ENCODE results near the gene PPP2R2D.
A peak's percentile ranks its signal among the peaks of the same experiment; 100 is the strongest.

The PPP2R2D gene

DNA sequence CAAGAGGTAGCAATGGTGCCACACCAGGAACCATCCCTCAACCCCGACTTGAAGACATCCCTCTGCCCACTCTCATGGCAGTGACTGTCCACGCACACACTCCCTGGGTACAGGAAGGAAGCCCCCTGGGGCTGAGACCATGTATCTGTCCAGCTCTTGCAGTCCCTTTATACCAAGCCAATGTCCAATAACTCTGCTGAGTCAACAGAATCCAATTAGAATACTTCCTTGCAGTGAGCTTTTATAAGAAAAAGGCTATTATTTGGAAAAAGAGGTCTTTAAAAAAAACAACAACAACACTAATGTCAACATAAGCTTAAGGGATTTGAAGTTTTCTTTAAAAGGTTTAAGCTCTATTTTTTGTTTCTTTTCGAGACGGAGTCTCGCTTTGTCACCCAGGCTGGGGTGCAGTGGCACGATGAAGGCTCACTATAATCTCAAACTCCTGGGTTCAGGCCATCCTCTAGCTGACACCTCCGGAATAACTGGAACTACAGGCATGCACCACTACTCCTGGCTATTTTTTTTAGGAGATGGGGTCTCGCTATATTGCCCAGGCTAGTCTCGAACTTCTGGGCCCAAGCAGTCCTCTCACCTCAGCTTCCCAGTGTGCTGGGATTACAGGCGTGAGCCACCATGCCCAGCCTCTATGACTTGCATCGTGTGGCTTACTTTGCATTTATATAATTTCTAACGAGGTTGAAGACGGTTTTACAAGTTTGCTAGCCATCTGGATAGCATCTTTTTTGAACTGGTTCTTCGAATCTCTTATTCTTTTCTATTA, 73.4 kb downstream of the PPP2R2D start:
- H2BK15ac ChIP-seq (ENCODE audit: low read length), result no peak overlapping the region
- H3K27me3 ChIP-seq (ENCODE audit: control insufficient read depth in 3 of 3, insufficient read depth in 3 of 3, low read depth in 1 of 3, low read length in 3 of 3), result no peaks in the 10 kb centered on the region
- H4K8ac ChIP-seq (ENCODE audit: low read depth, low read length), result no peak overlapping the region
- H3K14ac ChIP-seq (ENCODE audit: low read length), result no peak overlapping the region
- H3K4me2 ChIP-seq (ENCODE audit: insufficient read depth, low read length, poor library complexity, severe bottlenecking), result no peak overlapping the region
- H3K79me1 ChIP-seq (ENCODE audit: low read depth, low read length), result peaks cover 10% of the 10 kb centered on the region
- H4K91ac ChIP-seq (ENCODE audit: low read depth, low read length, poor library complexity), result no peak overlapping the region
- no peak overlapping the region for H2AK5ac ChIP-seq (ENCODE audit: low read depth, low read length)
- peaks cover 0 to under 1% of the 10 kb centered on the region in 2 donors for H3K4me1 ChIP-seq (ENCODE audit: control insufficient read depth in 2 of 2, insufficient read depth in 1 of 2, low read depth in 1 of 2, low read length in 2 of 2)
- H3K23ac ChIP-seq (ENCODE audit: low read depth, low read length, poor library complexity), result no peak overlapping the region
- no peak overlapping the region for H2AFZ ChIP-seq (ENCODE audit: low read length)
- no peak overlapping the region for H3K4ac ChIP-seq (ENCODE audit: low read length)
- peaks cover 16 to 57% of the 10 kb centered on the region in 2 donors for H3K36me3 ChIP-seq (replicated peaks in 1 of 2; ENCODE audit: control insufficient read depth in 2 of 2, insufficient read depth in 2 of 2, low read length in 2 of 2)
- peaks cover 0 to 1% of the 10 kb centered on the region in 2 donors for H3K9me3 ChIP-seq (replicated peaks in 1 of 2; ENCODE audit: control insufficient read depth in 2 of 2, insufficient read depth in 1 of 2, low read depth in 1 of 2, low read length in 2 of 2)
- H2BK12ac ChIP-seq (ENCODE audit: low read length), result no peak overlapping the region
- no peak overlapping the region for H3K27ac ChIP-seq (replicated peaks; ENCODE audit: low read length)
- no peak overlapping the region for H2BK120ac ChIP-seq (ENCODE audit: low read depth, low read length)
- H3K9ac ChIP-seq (ENCODE audit: low read depth, low read length, poor library complexity), result no peak overlapping the region
- H3K4me3 ChIP-seq (ENCODE audit: low read length in 2 of 2), result no peak overlapping the region
- DNase-seq (ENCODE audit: low spot score), result no peak
- H2BK5ac ChIP-seq (ENCODE audit: low read length), result no peak overlapping the region
- WGBS, 2 donors (ENCODE audit: extremely low coverage in 2 of 2, insufficient read length in 2 of 2, insufficient replicate concordance in 1 of 2), result no CpG with 5 or more reads among the region's 14 CpGs
- no peak overlapping the region for H3K18ac ChIP-seq (ENCODE audit: low read length)

DNA sequence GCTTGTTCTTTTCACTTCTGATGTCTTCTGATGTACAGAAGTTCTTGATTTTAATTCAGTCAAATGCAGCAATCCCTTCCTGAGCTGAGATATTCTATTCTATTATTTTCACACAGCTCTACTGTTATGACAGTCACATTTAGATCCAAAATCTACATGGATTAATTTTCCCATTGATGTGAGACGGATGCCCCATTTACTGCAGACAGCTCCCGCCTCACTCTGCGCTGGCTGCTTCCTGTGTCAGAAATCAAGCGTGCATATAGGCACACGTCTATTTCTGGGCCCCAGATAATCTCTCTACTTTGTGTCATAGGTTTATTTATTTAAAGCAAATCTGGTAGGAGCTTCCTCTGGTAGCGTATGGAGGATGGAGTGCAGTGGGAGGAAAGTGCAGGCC, 74.2 kb downstream of the PPP2R2D start:
- Histone ChIP-seq H3K4ac (ENCODE audit: low read length) (no peak overlapping the region), H3K27me3 (ENCODE audit: control insufficient read depth in 3 of 3, insufficient read depth in 3 of 3, low read depth in 1 of 3, low read length in 3 of 3) (no peaks in the 10 kb centered on the region), H4K8ac (ENCODE audit: low read depth, low read length) (no peak overlapping the region), H3K27ac (replicated peaks; ENCODE audit: low read length) (no peak overlapping the region), H2BK15ac (ENCODE audit: low read length) (no peak overlapping the region), H3K4me2 (ENCODE audit: insufficient read depth, low read length, poor library complexity, severe bottlenecking) (no peak overlapping the region), H4K91ac (ENCODE audit: low read depth, low read length, poor library complexity) (no peak overlapping the region), H2BK5ac (ENCODE audit: low read length) (no peak overlapping the region), H3K9ac (ENCODE audit: low read depth, low read length, poor library complexity) (no peak overlapping the region), H3K79me1 (ENCODE audit: low read depth, low read length) (peaks cover 10% of the 10 kb centered on the region), H3K36me3 (replicated peaks in 1 of 2; ENCODE audit: control insufficient read depth in 2 of 2, insufficient read depth in 2 of 2, low read length in 2 of 2) (peaks cover 12 to 50% of the 10 kb centered on the region in 2 donors), H3K18ac (ENCODE audit: low read length) (no peak overlapping the region), H3K4me3 (ENCODE audit: low read length in 2 of 2) (no peak overlapping the region), H3K9me3 (replicated peaks in 1 of 2; ENCODE audit: control insufficient read depth in 2 of 2, insufficient read depth in 1 of 2, low read depth in 1 of 2, low read length in 2 of 2) (peaks cover 0 to 1% of the 10 kb centered on the region in 2 donors), H3K23ac (ENCODE audit: low read depth, low read length, poor library complexity) (no peak overlapping the region), H2AFZ (ENCODE audit: low read length) (no peak overlapping the region), H3K4me1 (ENCODE audit: control insufficient read depth in 2 of 2, insufficient read depth in 1 of 2, low read depth in 1 of 2, low read length in 2 of 2) (peaks cover 4 to 7% of the 10 kb centered on the region in 2 donors), H2BK120ac (ENCODE audit: low read depth, low read length) (no peak overlapping the region), H2AK5ac (ENCODE audit: low read depth, low read length) (no peak overlapping the region), H3K14ac (ENCODE audit: low read length) (no peak overlapping the region), H2BK12ac (ENCODE audit: low read length) (no peak overlapping the region)
- WGBS, 2 donors (ENCODE audit: extremely low coverage in 2 of 2, insufficient read length in 2 of 2, insufficient replicate concordance in 1 of 2), result no CpG with 5 or more reads among the region's 6 CpGs
- no peak for DNase-seq (ENCODE audit: low spot score)

DNA sequence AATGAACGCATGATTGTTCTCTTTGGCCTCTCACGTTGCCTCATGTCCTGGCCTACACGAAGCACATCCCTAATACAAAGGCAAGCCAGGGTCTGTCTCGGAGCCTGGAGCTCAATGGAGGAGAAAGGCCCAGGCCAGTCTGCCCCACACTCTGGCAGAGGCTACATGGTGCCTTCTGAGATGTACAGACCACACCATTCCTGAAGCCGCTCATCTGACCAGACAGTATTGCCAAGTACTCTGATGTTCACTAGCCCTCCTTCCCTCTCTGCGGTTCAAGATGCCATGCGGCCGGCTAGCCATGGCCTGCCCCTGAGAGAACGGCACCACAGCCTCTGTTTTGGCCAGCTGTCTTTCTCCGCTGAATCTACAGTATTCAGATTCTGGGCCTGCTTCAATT, 75.0 kb downstream of the PPP2R2D start:
- H3K27ac ChIP-seq (replicated peaks; ENCODE audit: low read length), result no peak overlapping the region
- peaks cover 7 to 42% of the 10 kb centered on the region in 2 donors for H3K36me3 ChIP-seq (replicated peaks in 1 of 2; ENCODE audit: control insufficient read depth in 2 of 2, insufficient read depth in 2 of 2, low read length in 2 of 2)
- no peak overlapping the region for H2BK5ac ChIP-seq (ENCODE audit: low read length)
- no peak overlapping the region for H2BK15ac ChIP-seq (ENCODE audit: low read length)
- peak overlapping the region; percentile 40 for H3K14ac ChIP-seq (ENCODE audit: low read length)
- no peak overlapping the region for H3K18ac ChIP-seq (ENCODE audit: low read length)
- WGBS, 2 donors (ENCODE audit: extremely low coverage in 2 of 2, insufficient read length in 2 of 2, insufficient replicate concordance in 1 of 2), result no CpG with 5 or more reads among the region's 10 CpGs
- H3K9me3 ChIP-seq (replicated peaks in 1 of 2; ENCODE audit: control insufficient read depth in 2 of 2, insufficient read depth in 1 of 2, low read depth in 1 of 2, low read length in 2 of 2), result peaks cover 0 to 1% of the 10 kb centered on the region in 2 donors
- no peak overlapping the region for H3K4ac ChIP-seq (ENCODE audit: low read length)
- no peak overlapping the region for H3K23ac ChIP-seq (ENCODE audit: low read depth, low read length, poor library complexity)
- H2AFZ ChIP-seq (ENCODE audit: low read length), result no peak overlapping the region
- no peaks in the 10 kb centered on the region for H3K27me3 ChIP-seq (ENCODE audit: control insufficient read depth in 3 of 3, insufficient read depth in 3 of 3, low read depth in 1 of 3, low read length in 3 of 3)
- H3K79me1 ChIP-seq (ENCODE audit: low read depth, low read length), result peaks cover 10% of the 10 kb centered on the region
- H3K4me3 ChIP-seq (ENCODE audit: low read length in 2 of 2), result no peak overlapping the region
- no peak overlapping the region for H3K4me2 ChIP-seq (ENCODE audit: insufficient read depth, low read length, poor library complexity, severe bottlenecking)
- no peak overlapping the region for H2BK120ac ChIP-seq (ENCODE audit: low read depth, low read length)
- H3K4me1 ChIP-seq (ENCODE audit: control insufficient read depth in 2 of 2, insufficient read depth in 1 of 2, low read depth in 1 of 2, low read length in 2 of 2), result peaks cover 6 to 8% of the 10 kb centered on the region in 2 donors
- H2AK5ac ChIP-seq (ENCODE audit: low read depth, low read length), result no peak overlapping the region
- H4K8ac ChIP-seq (ENCODE audit: low read depth, low read length), result no peak overlapping the region
- H3K9ac ChIP-seq (ENCODE audit: low read depth, low read length, poor library complexity), result no peak overlapping the region
- no peak overlapping the region for H2BK12ac ChIP-seq (ENCODE audit: low read length)
- no peak for DNase-seq (ENCODE audit: low spot score)
- H4K91ac ChIP-seq (ENCODE audit: low read depth, low read length, poor library complexity), result no peak overlapping the region

DNA sequence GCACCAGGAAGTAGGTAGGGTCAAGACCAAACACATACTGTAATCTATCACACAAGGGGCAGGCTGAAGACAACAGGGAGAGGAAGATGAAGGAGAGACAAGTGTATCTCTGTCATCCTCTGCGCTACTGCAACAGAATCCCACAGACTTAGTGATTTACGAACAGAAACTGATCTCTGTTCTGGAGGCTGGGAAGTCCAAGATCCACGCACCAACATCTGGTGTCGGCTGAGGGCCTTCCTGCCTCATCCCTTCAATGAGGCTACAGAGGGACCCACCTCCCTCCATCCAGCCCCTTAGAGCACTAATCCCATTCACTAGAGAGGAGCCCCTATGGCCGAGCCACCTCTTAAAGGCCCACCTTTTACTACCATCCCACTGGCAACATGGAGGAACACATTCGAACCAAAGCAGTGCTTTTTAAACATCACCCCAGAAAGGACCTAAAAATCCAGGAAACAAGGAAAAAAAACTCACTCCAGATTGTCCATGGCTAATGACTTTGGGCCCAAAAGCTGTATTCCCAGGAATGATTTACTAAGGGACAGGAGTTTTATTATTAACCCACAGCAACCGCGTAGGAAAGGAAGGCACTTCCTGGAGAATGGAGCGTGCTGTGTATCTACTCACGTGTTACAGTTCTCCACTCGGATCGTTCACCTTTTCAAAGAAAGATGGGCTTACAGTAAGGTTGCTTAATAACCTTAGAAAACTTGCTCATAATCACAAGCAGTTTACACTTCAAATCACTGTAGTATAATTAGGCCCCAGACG, 76.7 kb downstream of the PPP2R2D start:
- no peak overlapping the region for H3K4me3 ChIP-seq (ENCODE audit: low read length in 2 of 2)

More for the DNA sequence above, 76.7 kb downstream of the PPP2R2D start:
- Histone ChIP-seq H3K79me1 (ENCODE audit: low read depth, low read length) (peaks cover 11% of the 10 kb centered on the region), H2BK5ac (ENCODE audit: low read length) (no peak overlapping the region), H2AK5ac (ENCODE audit: low read depth, low read length) (no peak overlapping the region), H3K14ac (ENCODE audit: low read length) (no peak overlapping the region), H3K23ac (ENCODE audit: low read depth, low read length, poor library complexity) (no peak overlapping the region), H3K4me2 (ENCODE audit: insufficient read depth, low read length, poor library complexity, severe bottlenecking) (no peak overlapping the region), H3K9me3 (replicated peaks in 1 of 2; ENCODE audit: control insufficient read depth in 2 of 2, insufficient read depth in 1 of 2, low read depth in 1 of 2, low read length in 2 of 2) (peaks cover 0 to 1% of the 10 kb centered on the region in 2 donors), H3K27me3 (ENCODE audit: control insufficient read depth in 3 of 3, insufficient read depth in 3 of 3, low read depth in 1 of 3, low read length in 3 of 3) (peaks cover 0 to 4% (median 0%) of the 10 kb centered on the region in 3 experiments), H4K91ac (ENCODE audit: low read depth, low read length, poor library complexity) (no peak overlapping the region), H3K18ac (ENCODE audit: low read length) (no peak overlapping the region), H3K9ac (ENCODE audit: low read depth, low read length, poor library complexity) (no peak overlapping the region), H3K27ac (replicated peaks; ENCODE audit: low read length) (no peak overlapping the region), H2BK15ac (ENCODE audit: low read length) (no peak overlapping the region), H4K8ac (ENCODE audit: low read depth, low read length) (no peak overlapping the region), H3K4ac (ENCODE audit: low read length) (no peak overlapping the region), H3K4me1 (ENCODE audit: control insufficient read depth in 2 of 2, insufficient read depth in 1 of 2, low read depth in 1 of 2, low read length in 2 of 2) (peaks cover 6 to 10% of the 10 kb centered on the region in 2 donors), H3K36me3 (replicated peaks in 1 of 2; ENCODE audit: control insufficient read depth in 2 of 2, insufficient read depth in 2 of 2, low read length in 2 of 2) (peaks cover 4 to 25% of the 10 kb centered on the region in 2 donors), H2AFZ (ENCODE audit: low read length) (no peak overlapping the region), H2BK120ac (ENCODE audit: low read depth, low read length) (no peak overlapping the region), H2BK12ac (ENCODE audit: low read length) (no peak overlapping the region)
- no CpG with 5 or more reads among the region's 13 CpGs for WGBS, 2 donors (ENCODE audit: extremely low coverage in 2 of 2, insufficient read length in 2 of 2, insufficient replicate concordance in 1 of 2)
- DNase-seq (ENCODE audit: low spot score), result no peak

Measured in neuronal stem cell (in vitro differentiated cells).